GM19455 (cell line): ENCODE data around the gene USP30.

ENCODE experiments used
- ATAC-seq: cut with Tn5 transposase; IDR thresholded peaks from one replicate; pipeline ENCODE4 v1.9.1; 2021; ENCODE audit not compliant: unreplicated experiment

USP30 gene

DNA sequence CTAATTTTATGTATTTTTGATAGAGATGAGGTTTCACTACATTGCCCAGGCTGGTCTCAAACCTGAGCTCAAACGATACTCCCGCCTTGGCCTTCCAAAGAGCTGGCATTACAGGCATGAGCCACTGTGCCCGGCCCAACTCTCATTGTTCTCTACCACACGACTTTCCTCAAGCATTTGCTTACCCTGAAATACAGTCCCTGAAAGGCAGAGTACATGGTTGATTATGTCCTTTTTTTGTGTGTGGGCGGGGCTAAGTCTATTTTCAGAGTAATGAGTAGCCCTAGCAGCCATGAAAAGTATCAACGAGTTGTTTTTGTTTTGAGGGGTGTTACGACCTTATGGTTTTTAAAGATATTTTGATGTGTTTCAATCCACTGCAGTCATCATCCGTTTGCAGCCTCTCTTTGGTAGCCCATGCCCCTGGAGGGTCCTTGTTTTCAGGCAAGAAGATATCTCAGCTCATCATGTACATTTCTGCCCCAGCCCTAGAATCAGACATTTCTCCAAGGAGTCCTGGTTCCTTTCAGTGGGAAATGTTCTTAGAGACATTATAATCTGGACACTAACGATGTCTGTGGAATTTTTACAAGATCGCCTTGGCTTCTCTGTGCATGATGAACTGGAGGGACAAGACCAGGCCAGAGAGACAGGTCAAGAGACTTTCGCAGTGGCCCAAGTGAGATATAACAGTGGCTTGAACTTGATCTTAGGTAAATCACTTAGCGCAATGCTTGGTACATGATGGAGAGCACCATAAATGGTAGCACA, 72.7 kb downstream of the USP30 start:
- no peak for ATAC-seq

DNA sequence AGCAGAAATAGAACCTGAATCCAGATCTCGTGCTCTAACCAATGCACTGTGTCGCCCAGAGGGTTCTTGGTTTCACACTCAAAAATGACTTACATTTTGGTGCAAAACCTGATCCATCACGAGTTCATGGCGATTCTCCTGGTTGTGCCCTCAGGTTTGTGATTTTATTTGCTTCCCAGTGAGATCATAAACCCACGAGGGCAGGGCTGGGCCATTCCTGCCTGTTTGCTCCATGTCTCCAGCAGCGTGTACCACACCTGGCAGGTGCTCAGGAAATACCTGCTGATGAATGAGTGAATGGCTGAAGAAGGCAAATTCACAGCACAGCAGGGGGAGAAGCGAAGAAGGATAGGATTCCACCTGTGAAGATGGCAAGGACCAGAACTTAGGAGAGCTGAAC, 73.4 kb downstream of the USP30 start:
- no peak for ATAC-seq

- ATAC-seq: no peak
These were observed 74.4 kb downstream of the USP30 start for GRCh38 chr12:109126784-109127183.

- ATAC-seq: no peak
These were observed 75.3 kb downstream of the USP30 start for GRCh38 chr12:109127533-109128242.

GRCh38 chr12:109130297-109131153, 78.1 kb downstream of the USP30 start:
- no peak for ATAC-seq

DNA sequence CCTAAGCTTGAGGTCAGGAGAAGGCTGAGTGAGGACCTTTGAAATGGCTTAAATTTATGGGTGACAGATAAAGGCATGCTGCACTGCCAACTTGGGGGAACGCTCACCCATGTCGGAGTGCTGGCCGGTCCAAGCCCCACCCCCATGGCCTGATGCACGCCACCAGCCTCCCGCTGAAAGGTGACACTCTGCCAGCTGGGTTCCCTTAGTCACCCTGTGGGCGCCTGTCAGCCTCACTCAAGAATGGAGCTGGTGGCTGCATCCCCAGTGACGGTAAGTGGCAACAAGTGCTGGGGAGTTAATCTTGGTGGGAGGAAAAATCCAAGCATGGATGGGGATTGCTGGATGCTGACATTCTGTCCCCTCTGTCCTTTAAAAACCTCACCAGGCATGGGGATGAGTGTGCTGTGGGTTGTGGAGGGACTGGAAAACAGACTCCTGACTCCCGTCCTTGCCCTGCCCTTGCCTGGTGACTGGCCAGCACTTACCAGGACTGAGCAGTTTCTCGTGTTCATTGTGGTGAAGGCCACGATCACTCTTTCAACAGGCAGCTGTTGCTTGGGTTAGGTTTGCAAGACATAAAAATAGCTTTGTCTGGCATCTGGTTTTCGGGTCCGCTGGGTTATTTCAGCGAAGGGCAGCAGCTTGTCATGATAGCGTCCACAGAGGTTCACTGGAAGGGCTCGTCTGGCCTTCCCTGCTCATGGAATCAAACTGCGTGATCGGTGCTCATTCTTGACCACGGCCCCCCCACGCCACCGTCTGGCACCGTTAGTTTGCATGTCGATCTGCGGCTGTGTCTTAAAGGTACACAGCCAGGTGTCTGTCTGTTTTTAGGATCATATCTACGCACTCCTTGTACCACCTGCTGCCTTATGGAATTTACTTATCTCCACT, 79.0 kb downstream of the USP30 start:
- no peak for ATAC-seq

- ATAC-seq: no peak
These were observed 82.0 kb downstream of the USP30 start for GRCh38 chr12:109134186-109134917.

GRCh38 chr12:109137055-109137454, 84.7 kb downstream of the USP30 start:
- no peak for ATAC-seq
